RPMI7951 (cell line): ENCODE data around the gene ZNF117. TPM values are rescaled to one million over a fixed set of nuclear protein-coding genes. Genes with fewer than 3 reads are reported as not detected.
A peak's percentile ranks its signal among the peaks of the same experiment; 100 is the strongest.
"Not testable (repeated sequence)": the region's sequence is repeated elsewhere in the genome, so short reads cannot be mapped to it uniquely, and the experiment has no call there.

ENCODE experiments used
- DNase-seq: peaks from one replicate; pipeline ENCODE4 v3.0.0-alpha.2; 2012; ENCODE audit warnings: low read depth
- total RNA-seq: library from RNA; depleted of rRNA; stranded (reverse); fragments of >200 nt; shearing (Covaris generic); gene quantifications from 2 replicates; pipeline ENCODE4 v1.2.3, GENCODE V29; 2014

Gene ZNF117
- total RNA-seq, 1 experiment from 2014 or later = 3.7 TPM

GRCh38 chr7:64997164-64997908, 6.5 kb upstream of the ZNF117 start:
- no peak for DNase-seq

GRCh38 chr7:64996305-64996704, 5.5 kb upstream of the ZNF117 start:
- no peak for DNase-seq

GRCh38 chr7:64993901-64994300, 3.1 kb upstream of the ZNF117 start:
- DNase-seq = no peak

GRCh38 chr7:64992971-64993370, 2.1 kb upstream of the ZNF117 start:
- DNase-seq = peak; percentile 68

- no peak for DNase-seq
Observed at GRCh38 chr7:64990216-64990615, 620 bp downstream of the ZNF117 start.

GRCh38 chr7:64978497-64979203, 12.2 kb downstream of the ZNF117 start:
- no peak for DNase-seq

GRCh38 chr7:64965594-64965993, 25.2 kb downstream of the ZNF117 start:
- no peak for DNase-seq

GRCh38 chr7:64959072-64959747, 31.6 kb downstream of the ZNF117 start:
- DNase-seq = no peak

- peak; percentile 58 for DNase-seq
Observed at GRCh38 chr7:64951250-64951848, 39.5 kb downstream of the ZNF117 start.

- not testable (repeated sequence) for DNase-seq
Observed at GRCh38 chr7:64950673-64951072, 40.2 kb downstream of the ZNF117 start.

GRCh38 chr7:64948774-64949173, 42.1 kb downstream of the ZNF117 start:
- DNase-seq = not testable (repeated sequence)

GRCh38 chr7:64947252-64948000, 43.4 kb downstream of the ZNF117 start:
- no peak for DNase-seq

GRCh38 chr7:64946772-64947171, 44.1 kb downstream of the ZNF117 start:
- DNase-seq = peak; percentile 7

- no peak for DNase-seq
Observed at GRCh38 chr7:64945503-64946175, 45.2 kb downstream of the ZNF117 start.

GRCh38 chr7:64944667-64945502, 46.0 kb downstream of the ZNF117 start:
- DNase-seq = not testable (repeated sequence)

- DNase-seq = not testable (repeated sequence)
Observed at GRCh38 chr7:64940021-64940420, 50.8 kb downstream of the ZNF117 start.

GRCh38 chr7:64938540-64938939, 52.3 kb downstream of the ZNF117 start:
- DNase-seq = no peak

GRCh38 chr7:64934478-64934877, 56.4 kb downstream of the ZNF117 start:
- no peak for DNase-seq

- DNase-seq = not testable (repeated sequence)
Observed at GRCh38 chr7:64928252-64929187, 62.3 kb downstream of the ZNF117 start.
